Measurements from ENCODE around the gene HDDC3.

- TF ChIP-seq CTCF (IDR thresholded peaks at IDR 0.05 in 4 of 5, conservative IDR thresholded peaks at IDR 0.05 in 1 of 5) (no peak), POLR2A (IDR thresholded peaks at IDR 0.05) (no peak)
Measured at GRCh38 chr15:90890839-90891238, 41.5 kb downstream of the HDDC3 start.

Data from gastrocnemius medialis (tissue), 4 donors.